ENCODE measurements around the gene GPR55.

The GPR55 gene

DNA sequence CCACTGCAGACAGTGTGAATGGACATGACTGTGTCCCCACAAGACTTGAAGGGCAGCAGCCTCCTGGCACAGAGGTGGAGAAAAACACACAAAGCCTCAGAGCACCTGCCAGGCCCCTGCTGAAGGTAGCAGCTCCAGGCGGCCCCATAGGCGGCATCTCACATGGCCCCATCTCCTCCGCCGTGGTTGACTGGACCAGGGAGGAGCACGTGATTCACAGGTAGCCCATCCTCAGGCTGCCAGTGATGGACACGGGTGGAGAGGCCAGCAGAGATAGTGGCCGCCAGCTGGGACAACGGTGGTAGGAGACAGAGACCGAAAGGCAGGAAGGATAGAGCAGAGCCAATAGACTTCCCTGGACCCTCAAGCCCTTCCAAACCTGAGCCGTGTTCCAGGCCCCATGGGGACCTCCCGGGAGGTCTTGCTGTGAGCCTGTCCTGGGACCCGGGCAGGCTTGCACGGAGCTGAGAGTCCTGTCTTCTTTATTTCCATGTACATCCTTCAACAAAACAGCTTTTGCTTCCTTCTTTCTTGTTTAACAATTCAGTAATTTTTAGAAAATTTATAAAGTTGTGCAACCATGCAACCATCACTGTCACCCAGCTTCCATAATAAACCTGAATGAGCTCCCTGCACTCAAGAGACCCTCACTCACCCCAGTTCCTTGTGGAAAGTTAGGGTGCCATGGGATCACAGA is 26.9 kb downstream of the GPR55 start:
- DNase-seq: no peak
- Mint-ChIP-seq H3K4me3 (no peak overlapping the region), H3K27ac (no peak overlapping the region), H3K36me3 (ENCODE audit: low read depth) (no peaks in the 10 kb centered on the region), H3K4me1 (peaks cover 72% of the 10 kb centered on the region), H3K27me3 (ENCODE audit: low read depth, poor library complexity) (peaks cover 8% of the 10 kb centered on the region), H3K9me3 (no peaks in the 10 kb centered on the region)
- TF ChIP-seq, protein P1, sequence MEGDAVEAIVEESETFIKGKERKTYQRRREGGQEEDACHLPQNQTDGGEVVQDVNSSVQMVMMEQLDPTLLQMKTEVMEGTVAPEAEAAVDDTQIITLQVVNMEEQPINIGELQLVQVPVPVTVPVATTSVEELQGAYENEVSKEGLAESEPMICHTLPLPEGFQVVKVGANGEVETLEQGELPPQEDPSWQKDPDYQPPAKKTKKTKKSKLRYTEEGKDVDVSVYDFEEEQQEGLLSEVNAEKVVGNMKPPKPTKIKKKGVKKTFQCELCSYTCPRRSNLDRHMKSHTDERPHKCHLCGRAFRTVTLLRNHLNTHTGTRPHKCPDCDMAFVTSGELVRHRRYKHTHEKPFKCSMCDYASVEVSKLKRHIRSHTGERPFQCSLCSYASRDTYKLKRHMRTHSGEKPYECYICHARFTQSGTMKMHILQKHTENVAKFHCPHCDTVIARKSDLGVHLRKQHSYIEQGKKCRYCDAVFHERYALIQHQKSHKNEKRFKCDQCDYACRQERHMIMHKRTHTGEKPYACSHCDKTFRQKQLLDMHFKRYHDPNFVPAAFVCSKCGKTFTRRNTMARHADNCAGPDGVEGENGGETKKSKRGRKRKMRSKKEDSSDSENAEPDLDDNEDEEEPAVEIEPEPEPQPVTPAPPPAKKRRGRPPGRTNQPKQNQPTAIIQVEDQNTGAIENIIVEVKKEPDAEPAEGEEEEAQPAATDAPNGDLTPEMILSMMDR (IDR thresholded peaks at IDR 0.05): no peak

DNA sequence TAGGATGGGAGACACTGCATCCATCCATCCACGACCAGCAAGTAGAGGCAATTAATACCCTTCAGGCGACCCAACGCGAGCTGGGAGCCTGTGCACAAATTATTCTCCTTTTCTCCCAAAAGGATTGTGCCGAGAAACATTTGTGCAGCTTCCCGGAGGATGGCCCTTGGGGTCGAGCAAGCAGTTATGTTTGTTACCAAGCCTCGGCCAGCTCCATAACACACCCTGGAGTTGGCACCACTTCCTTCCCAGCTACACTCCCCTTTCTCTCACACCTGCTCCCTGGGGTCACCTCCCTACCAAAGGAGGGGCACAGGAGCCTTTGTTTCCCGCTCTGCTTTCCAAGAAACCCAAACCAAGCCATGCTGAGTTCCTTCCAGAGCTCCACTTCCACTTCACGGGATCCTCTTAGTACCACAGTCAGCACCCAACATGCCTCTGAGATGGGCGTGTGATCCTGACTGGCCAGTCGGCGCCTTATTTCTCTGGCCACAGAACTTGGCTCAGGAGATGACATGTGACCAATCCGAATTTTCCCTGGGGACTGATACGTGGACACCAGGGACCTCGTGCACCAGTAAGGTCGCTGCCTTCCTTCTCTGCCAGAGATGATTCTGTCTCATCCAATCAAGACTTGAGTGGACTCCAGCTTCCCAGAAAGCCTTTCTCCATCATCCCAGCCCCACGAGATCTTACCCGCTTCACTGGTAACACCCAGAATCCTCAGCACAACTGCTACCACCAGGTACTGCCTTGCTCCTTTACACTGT is 28.5 kb downstream of the GPR55 start:
- Mint-ChIP-seq H3K36me3 (ENCODE audit: low read depth) (no peaks in the 10 kb centered on the region), H3K4me1 (peaks cover 78% of the 10 kb centered on the region), H3K4me3 (peak overlapping the region; percentile 37), H3K27ac (no peak overlapping the region), H3K27me3 (ENCODE audit: low read depth, poor library complexity) (peaks cover 8% of the 10 kb centered on the region), H3K9me3 (no peaks in the 10 kb centered on the region)
- TF ChIP-seq, protein P1 (IDR thresholded peaks at IDR 0.05): no peak
- DNase-seq: no peak

DNA sequence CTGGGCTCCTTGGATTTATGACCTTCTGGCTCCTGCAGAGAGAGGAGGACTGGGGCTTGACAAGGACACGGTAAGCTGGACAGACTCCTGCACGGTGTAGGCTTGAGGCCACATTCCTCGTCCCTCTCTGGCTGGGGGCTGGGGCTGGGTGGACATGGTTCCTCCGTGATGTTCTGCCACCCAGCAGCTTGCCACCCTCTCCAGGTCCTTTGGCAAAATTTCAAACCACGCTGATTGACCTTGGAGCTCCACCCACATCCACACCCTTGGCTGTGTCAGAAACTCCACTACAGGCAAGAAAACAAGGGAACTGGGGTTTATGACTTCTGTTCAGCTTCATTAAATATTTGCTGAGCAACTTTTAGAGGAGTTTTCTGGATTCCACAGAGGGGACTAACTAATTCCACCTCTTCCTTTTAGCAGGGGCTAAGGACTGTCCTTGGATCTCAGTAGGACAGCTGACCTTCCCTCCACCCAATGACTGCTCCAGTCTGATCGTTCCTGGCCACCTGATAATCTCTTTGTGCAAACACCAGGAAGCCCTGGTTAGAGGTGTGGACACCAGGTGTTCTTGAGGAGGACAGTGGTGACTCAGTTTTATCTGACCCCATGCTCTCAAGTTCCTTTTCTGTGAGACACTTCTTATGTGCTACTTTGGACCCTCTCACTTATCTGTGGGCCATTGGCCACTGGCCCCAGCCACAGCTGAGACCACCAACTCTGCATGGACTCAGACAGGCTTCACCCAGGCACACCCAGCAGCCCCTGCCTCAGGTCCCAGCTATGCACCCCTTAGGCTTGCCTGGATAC is 29.3 kb downstream of the GPR55 start:
- Mint-ChIP-seq H3K9me3 (no peaks in the 10 kb centered on the region), H3K4me3 (no peak overlapping the region), H3K27ac (no peak overlapping the region), H3K36me3 (ENCODE audit: low read depth) (no peaks in the 10 kb centered on the region), H3K4me1 (peaks cover 77% of the 10 kb centered on the region), H3K27me3 (ENCODE audit: low read depth, poor library complexity) (peaks cover 12% of the 10 kb centered on the region)
- TF ChIP-seq, protein P1 (IDR thresholded peaks at IDR 0.05): no peak
- DNase-seq: no peak

DNA sequence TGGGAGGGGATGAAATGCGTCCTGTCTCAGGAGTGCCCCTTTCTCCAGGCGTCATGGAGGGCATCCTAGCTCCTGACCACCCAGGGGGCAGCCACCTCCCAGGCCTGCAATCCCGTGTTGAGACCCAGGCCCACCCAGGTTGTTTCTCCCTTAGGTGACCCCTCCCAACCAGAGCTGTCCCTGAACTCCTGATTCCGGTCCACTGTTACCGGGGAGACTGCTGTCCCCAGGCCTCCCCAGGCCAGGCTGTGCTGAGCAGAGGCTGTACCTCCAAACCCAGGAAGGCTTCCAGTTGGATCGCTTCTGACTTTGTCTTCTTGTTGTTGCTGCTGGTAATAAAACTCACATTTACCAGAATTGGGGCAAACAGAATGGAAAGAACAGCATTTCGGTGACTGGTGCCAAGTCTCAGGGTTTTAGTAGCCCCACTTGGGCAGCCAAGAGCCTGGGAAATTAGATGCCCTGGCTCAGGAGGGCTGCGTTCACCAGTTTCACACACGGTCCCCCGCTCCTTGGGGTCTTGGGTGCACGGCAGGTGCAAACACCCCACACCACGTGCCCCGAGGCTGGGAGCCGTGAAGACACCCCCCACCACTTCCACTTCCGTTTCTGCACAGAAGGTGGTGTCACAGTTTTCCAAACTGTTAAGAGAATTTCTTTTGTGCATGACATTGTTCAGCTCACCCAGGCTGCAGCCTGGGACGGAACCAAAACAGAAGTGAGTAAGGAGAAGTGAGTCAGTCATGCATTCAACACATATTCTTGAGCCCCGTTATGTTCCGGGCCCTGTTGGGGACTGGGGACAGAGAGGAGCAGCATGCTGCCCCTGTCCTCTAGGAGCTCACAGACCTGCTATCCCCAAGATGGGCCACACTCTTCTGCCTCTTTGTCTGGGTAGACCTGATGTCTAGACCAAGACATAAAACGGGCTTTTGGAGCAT is 30.9 kb downstream of the GPR55 start:
- no peak for DNase-seq
- no peak overlapping the region for H3K27ac Mint-ChIP-seq
- peaks cover 71% of the 10 kb centered on the region for H3K4me1 Mint-ChIP-seq
- no peak overlapping the region for H3K4me3 Mint-ChIP-seq
- peaks cover 12% of the 10 kb centered on the region for H3K27me3 Mint-ChIP-seq (ENCODE audit: low read depth, poor library complexity)
- peaks cover 1% of the 10 kb centered on the region for H3K36me3 Mint-ChIP-seq (ENCODE audit: low read depth)
- TF ChIP-seq, protein P1 (IDR thresholded peaks at IDR 0.05): no peak
- no peaks in the 10 kb centered on the region for H3K9me3 Mint-ChIP-seq

DNA sequence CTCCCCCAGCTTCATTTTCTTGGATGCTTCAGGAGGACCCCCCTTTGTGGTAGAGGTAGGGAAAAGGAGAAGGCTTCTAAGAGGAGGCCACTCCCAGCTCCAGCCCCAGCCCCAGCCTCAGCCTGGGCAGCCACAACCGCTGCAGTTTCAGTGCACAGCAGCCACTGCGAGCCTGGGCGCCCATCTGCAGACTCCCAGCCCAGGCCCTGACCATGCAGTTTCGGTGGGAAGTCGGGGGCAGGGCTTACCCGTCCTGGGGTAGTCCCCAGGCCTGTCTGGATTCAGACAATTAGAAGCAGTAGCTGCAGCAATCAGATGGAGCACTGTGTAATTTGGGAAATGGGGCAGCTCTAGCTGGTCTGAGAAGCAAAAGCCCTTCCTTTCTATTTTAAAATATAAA is 31.7 kb downstream of the GPR55 start:
- H3K4me1 Mint-ChIP-seq: peaks cover 68% of the 10 kb centered on the region
- DNase-seq: no peak
- no peak overlapping the region for H3K27ac Mint-ChIP-seq
- H3K27me3 Mint-ChIP-seq (ENCODE audit: low read depth, poor library complexity): peaks cover 16% of the 10 kb centered on the region
- TF ChIP-seq, protein P1 (IDR thresholded peaks at IDR 0.05): no peak
- H3K9me3 Mint-ChIP-seq: peaks cover 3% of the 10 kb centered on the region
- no peak overlapping the region for H3K4me3 Mint-ChIP-seq
- peaks cover 5% of the 10 kb centered on the region for H3K36me3 Mint-ChIP-seq (ENCODE audit: low read depth)

All from nephron progenitor cell (in vitro differentiated cells).